Medulla oblongata (tissue), 1 donor: ENCODE measurements around the gene CTBP2.

ENCODE experiments used
- DNase-seq: peaks from one replicate; pipeline ENCODE4 v3.0.0-alpha.2; 2015; ENCODE audit errors: extremely low spot score

The CTBP2 gene

DNA sequence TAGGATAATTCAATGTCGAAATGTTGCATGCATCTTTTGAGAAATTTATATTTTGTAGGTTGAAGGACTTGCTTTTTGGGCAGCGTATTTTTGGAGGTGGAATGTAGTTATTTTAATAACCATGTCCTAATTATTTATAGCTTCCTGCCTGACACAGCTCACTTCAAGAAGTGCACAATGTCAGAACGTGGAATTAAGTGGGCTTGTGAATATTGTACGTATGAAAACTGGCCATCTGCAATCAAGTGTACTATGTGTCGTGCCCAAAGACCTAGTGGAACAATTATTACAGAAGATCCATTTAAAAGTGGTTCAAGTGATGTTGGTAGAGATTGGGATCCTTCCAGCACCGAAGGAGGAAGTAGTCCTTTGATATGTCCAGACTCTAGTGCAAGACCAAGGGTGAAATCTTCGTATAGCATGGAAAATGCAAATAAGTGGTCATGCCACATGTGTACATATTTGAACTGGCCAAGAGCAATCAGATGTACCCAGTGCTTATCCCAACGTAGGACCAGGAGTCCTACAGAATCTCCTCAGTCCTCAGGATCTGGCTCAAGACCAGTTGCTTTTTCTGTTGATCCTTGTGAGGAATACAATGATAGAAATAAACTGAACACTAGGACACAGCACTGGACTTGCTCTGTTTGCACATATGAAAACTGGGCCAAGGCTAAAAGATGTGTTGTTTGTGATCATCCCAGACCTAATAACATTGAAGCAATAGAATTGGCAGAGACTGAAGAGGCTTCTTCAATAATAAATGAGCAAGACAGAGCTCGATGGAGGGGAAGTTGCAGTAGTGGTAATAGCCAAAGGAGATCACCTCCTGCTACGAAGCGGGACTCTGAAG, 217.8 kb downstream of the CTBP2 start:
- DNase-seq = peak; percentile 29

DNA sequence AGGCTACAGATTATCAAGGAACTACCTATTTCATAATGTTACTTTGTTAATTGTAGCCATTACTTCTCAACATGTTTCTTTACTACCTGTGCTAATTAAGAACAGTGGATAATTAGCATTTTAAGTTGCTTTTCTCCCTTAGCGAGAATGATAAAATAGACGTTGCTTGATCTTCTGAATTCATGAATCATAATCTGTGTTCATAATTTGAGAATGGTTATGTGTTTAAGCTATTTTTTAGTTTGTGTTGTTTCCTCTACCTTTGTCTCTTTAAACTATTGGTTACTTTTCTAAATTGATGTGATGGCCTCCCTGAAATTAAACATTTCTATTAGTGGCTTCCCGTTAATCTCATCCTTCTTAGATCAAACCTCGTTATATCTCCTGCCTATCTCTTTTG, 218.5 kb downstream of the CTBP2 start, which contains the start of gene ZRANB1:
Gene ZRANB1, plus strand, starts transcription at position 301 of the 400 bp plus-strand sequence. CDS start 371 bp downstream, outside the sequence.
- no peak for DNase-seq

DNA sequence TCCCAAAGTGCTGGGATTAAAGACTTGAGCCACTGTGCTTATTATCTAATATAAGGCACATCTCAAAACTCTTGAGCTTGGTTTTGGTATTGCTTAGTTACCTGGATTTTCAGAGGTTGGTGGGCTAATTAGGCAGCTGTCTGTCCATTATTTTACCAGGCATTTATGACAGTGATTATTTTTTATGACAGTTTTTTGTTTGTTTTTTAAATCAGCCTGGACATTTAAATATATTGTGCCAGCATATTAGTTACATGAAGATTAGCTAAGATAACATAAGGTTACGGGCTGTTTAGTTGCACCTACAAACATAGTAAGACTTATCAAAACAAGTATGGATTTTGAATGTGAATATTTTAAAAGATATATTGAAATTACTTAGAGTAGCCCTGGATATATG, 221.1 kb downstream of the CTBP2 start:
- DNase-seq = no peak

DNA sequence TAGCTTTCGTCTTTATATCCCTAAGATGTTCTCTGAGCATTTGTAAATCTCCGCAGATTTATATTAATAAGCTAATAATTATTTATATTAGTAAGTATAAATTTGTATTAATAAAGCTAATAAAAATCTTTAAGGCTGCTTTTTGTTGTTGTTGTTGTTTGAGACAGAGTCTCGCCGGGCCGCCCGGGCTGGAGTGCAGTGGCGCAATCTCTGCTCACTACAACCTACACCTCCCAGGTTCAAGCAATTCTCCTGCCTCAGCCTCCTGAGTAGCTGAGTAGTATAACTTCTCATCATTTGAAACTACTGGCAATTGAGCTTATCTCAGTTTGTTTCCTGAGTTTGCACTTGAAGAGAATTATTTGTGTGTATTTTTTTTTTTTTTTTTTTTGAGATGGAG, 223.6 kb downstream of the CTBP2 start:
- no peak for DNase-seq

DNA sequence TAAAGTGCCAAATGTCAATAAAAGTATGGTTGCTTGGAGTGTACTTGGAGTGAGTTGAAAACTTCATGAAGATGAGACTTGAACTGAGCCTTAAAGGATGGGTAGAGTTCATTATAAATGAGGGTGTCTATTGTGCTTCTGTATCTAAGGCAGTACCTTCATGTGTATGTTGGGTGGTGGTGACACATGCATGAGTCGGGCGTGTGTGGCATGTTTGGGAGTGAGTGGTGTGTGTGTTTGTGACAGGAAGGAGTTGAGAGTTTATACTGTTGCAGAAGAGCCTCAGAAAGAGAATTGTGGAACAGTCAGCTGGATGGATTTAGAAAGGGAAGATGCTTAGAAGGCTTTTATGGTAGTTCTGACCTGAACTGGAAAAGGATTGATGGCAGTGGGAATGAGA, 224.4 kb downstream of the CTBP2 start:
- DNase-seq = no peak
